ENCODE measurements around the gene ISG15. TPM values are rescaled to one million over a fixed set of nuclear protein-coding genes. Genes with fewer than 3 reads are reported as not detected.

The ISG15 gene
- polyA plus RNA-seq, 1 of the 3 experiments (the other 2 are of a cell fraction), result 28.6 TPM

DNA sequence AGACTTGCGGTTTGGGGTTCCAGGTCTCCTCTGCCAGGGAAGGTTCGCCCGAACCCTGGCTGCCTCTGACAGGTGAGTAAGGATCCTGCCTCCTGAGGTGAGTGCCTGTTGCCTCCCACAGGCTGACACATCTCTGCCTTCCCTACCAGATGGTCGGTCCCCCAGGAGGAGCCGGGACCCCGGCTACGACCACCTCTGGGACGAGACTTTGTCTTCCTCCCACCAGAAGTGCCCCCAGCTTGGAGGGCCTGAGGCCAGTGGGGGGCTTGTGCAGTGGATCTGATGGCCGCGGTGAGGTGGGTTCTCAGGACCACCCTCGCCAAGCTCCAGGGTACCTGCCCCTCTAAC is 39.0 kb upstream of the ISG15 start:
- WGBS (ENCODE audit: low lambda C conversion rate), result 96% methylated on average over 5 of the region's 11 CpGs
- H3F3A ChIP-seq (replicated peaks; ENCODE audit: insufficient read depth), result peaks cover 3% of the 10 kb centered on the region
- no peak overlapping the region for H3K4me3 ChIP-seq (ENCODE audit: low read depth in 2 of 2, low read length in 1 of 2)
- no peaks in the 10 kb centered on the region for H3K79me2 ChIP-seq (ENCODE audit: insufficient read depth)
- TF ChIP-seq ELF1 (IDR thresholded peaks at IDR 0.05) (no peak), YY1 (IDR thresholded peaks at IDR 0.05; ENCODE audit: low read depth) (no peak)
- POLR2A ChIA-PET, result no interaction called here
- peaks cover 0 to 12% of the 10 kb centered on the region in 2 experiments; a peak in 1 of 4 replicates for H3K4me1 ChIP-seq (ENCODE audit: control insufficient read depth in 1 of 2, insufficient read depth in 2 of 2, low read depth in 1 of 2, low read length in 1 of 2)
- H3K4me2 ChIP-seq, result no peak overlapping the region
- CTCF ChIA-PET, result interaction anchor here (1.8 kb wide), 1 partner anchor 10 kb away, joined by 7 read pairs; no protein-coding TSS in a partner anchor
- H4K20me1 ChIP-seq (ENCODE audit: insufficient read depth), result no peaks in the 10 kb centered on the region
- no peak overlapping the region for H3K27ac ChIP-seq (ENCODE audit: low read depth in 2 of 2, low read length in 1 of 2)
- H3K9me3 ChIP-seq, result no peaks in the 10 kb centered on the region
- H3K9me2 ChIP-seq, result no peaks in the 10 kb centered on the region
- no peak overlapping the region for H2AFZ ChIP-seq (ENCODE audit: low read depth)
- no peak for DNase-seq
- no peaks in the 10 kb centered on the region for H3K36me3 ChIP-seq (replicated peaks in 1 of 2; ENCODE audit: control insufficient read depth in 1 of 2, insufficient read depth in 2 of 2, low read length in 1 of 2)
- no peak overlapping the region for H3K9ac ChIP-seq
- H3K27me3 ChIP-seq (ENCODE audit: insufficient read depth), result no peaks in the 10 kb centered on the region

DNA sequence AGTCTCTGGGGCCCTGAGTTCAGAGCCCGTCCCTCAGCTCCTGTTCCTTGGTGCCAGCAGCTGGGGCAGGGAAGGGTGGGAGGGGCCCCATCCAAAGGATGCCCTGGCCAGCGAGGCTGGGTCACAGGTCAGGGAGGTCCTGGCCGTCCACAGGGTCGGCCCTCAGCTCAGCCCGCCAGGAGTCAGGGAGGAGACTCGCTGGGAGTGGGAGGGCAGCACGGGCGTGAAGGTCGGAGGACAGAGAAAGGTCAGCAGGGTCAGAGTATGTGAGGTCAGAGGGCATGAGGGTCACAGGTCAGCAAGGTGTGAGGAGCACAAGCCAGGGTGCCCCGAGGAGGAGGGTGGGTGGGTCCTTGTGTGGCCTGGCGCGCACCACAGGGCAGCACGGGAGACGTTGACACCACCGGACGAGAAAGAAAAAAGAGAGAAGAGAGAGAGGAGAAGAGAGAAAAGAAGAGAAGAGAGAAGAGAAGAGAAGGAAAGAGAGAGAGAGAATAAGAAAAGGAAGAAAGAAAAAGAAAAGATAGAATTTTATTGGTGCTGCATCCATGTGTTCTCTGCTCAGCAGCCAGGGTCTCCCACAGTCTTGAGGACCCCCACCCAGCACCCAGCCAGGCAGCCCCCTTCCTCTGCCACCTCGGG is 38.5 kb upstream of the ISG15 start:
- POLR2A ChIA-PET, result no interaction called here
- Histone ChIP-seq H3K9me3 (no peaks in the 10 kb centered on the region), H3K4me2 (no peak overlapping the region), H3K4me1 (ENCODE audit: control insufficient read depth in 1 of 2, insufficient read depth in 2 of 2, low read depth in 1 of 2, low read length in 1 of 2) (peaks cover 0 to 12% of the 10 kb centered on the region in 2 experiments; a peak in 1 of 4 replicates), H3K9ac (no peak overlapping the region), H3K27ac (ENCODE audit: low read depth in 2 of 2, low read length in 1 of 2) (no peak overlapping the region), H4K20me1 (ENCODE audit: insufficient read depth) (no peaks in the 10 kb centered on the region), H3K79me2 (ENCODE audit: insufficient read depth) (no peaks in the 10 kb centered on the region), H3K36me3 (replicated peaks in 1 of 2; ENCODE audit: control insufficient read depth in 1 of 2, insufficient read depth in 2 of 2, low read length in 1 of 2) (no peaks in the 10 kb centered on the region), H3K9me2 (no peaks in the 10 kb centered on the region), H3F3A (replicated peaks; ENCODE audit: insufficient read depth) (peaks cover 3% of the 10 kb centered on the region), H3K4me3 (ENCODE audit: low read depth in 2 of 2, low read length in 1 of 2) (no peak overlapping the region), H3K27me3 (ENCODE audit: insufficient read depth) (no peaks in the 10 kb centered on the region), H2AFZ (ENCODE audit: low read depth) (no peak overlapping the region)
- no peak for DNase-seq
- CTCF ChIA-PET, result interaction anchor here (1.2 to 2.5 kb wide), 9 partner anchors 7 to 105 kb away, joined by 3 to 24 read pairs (median 5); no protein-coding TSS in a partner anchor
- 88% methylated on average over 13 of the region's 17 CpGs for WGBS (ENCODE audit: low lambda C conversion rate)
- TF ChIP-seq POLR2AphosphoS5 (IDR thresholded peaks at IDR 0.05; ENCODE audit: low read depth, low read length) (no peak), MXI1 (IDR thresholded peaks at IDR 0.05; ENCODE audit: low read depth, low read length) (no peak), SIN3A (IDR thresholded peaks at IDR 0.05; ENCODE audit: borderline replicate concordance, low read depth, low read length) (no peak), FOXM1 (IDR thresholded peaks at IDR 0.05; ENCODE audit: low read depth) (no peak), RFX5 (IDR thresholded peaks at IDR 0.05; ENCODE audit: low read length) (no peak), ELF1 (IDR thresholded peaks at IDR 0.05) (no peak), EP300 (IDR thresholded peaks at IDR 0.05; ENCODE audit: borderline replicate concordance in 1 of 2, low read depth in 1 of 2, low read length in 1 of 2) (no peak), NFIC (IDR thresholded peaks at IDR 0.05; ENCODE audit: borderline replicate concordance) (no peak), RXRA (IDR thresholded peaks at IDR 0.05; ENCODE audit: borderline replicate concordance, low read depth) (no peak), GATA2 (CRISPR knock-in tag; IDR thresholded peaks at IDR 0.05) (no peak), TEAD4 (IDR thresholded peaks at IDR 0.05; ENCODE audit: borderline replicate concordance, insufficient read depth) (no peak), RAD21 (IDR thresholded peaks at IDR 0.05; ENCODE audit: low read length) (no peak), TAF1 (IDR thresholded peaks at IDR 0.05; ENCODE audit: borderline replicate concordance, low read depth, low read length) (no peak)
- TF ChIP-seq, protein P1, sequence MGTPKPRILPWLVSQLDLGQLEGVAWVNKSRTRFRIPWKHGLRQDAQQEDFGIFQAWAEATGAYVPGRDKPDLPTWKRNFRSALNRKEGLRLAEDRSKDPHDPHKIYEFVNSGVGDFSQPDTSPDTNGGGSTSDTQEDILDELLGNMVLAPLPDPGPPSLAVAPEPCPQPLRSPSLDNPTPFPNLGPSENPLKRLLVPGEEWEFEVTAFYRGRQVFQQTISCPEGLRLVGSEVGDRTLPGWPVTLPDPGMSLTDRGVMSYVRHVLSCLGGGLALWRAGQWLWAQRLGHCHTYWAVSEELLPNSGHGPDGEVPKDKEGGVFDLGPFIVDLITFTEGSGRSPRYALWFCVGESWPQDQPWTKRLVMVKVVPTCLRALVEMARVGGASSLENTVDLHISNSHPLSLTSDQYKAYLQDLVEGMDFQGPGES (IDR thresholded peaks at IDR 0.05; ENCODE audit: low read depth, low read length), result no peak
- TF ChIP-seq, protein P2, sequence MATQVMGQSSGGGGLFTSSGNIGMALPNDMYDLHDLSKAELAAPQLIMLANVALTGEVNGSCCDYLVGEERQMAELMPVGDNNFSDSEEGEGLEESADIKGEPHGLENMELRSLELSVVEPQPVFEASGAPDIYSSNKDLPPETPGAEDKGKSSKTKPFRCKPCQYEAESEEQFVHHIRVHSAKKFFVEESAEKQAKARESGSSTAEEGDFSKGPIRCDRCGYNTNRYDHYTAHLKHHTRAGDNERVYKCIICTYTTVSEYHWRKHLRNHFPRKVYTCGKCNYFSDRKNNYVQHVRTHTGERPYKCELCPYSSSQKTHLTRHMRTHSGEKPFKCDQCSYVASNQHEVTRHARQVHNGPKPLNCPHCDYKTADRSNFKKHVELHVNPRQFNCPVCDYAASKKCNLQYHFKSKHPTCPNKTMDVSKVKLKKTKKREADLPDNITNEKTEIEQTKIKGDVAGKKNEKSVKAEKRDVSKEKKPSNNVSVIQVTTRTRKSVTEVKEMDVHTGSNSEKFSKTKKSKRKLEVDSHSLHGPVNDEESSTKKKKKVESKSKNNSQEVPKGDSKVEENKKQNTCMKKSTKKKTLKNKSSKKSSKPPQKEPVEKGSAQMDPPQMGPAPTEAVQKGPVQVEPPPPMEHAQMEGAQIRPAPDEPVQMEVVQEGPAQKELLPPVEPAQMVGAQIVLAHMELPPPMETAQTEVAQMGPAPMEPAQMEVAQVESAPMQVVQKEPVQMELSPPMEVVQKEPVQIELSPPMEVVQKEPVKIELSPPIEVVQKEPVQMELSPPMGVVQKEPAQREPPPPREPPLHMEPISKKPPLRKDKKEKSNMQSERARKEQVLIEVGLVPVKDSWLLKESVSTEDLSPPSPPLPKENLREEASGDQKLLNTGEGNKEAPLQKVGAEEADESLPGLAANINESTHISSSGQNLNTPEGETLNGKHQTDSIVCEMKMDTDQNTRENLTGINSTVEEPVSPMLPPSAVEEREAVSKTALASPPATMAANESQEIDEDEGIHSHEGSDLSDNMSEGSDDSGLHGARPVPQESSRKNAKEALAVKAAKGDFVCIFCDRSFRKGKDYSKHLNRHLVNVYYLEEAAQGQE (IDR thresholded peaks at IDR 0.05; ENCODE audit: low read depth, low read length), result no peak
- TF ChIP-seq, protein P3, sequence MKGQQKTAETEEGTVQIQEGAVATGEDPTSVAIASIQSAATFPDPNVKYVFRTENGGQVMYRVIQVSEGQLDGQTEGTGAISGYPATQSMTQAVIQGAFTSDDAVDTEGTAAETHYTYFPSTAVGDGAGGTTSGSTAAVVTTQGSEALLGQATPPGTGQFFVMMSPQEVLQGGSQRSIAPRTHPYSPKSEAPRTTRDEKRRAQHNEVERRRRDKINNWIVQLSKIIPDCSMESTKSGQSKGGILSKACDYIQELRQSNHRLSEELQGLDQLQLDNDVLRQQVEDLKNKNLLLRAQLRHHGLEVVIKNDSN (IDR thresholded peaks at IDR 0.05; ENCODE audit: borderline replicate concordance, low read depth), result no peak
- TF ChIP-seq, protein P4, sequence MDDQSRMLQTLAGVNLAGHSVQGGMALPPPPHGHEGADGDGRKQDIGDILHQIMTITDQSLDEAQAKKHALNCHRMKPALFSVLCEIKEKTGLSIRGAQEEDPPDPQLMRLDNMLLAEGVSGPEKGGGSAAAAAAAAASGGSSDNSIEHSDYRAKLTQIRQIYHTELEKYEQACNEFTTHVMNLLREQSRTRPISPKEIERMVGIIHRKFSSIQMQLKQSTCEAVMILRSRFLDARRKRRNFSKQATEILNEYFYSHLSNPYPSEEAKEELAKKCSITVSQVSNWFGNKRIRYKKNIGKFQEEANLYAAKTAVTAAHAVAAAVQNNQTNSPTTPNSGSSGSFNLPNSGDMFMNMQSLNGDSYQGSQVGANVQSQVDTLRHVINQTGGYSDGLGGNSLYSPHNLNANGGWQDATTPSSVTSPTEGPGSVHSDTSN (IDR thresholded peaks at IDR 0.05), result no peak
- TF ChIP-seq, protein P5, sequence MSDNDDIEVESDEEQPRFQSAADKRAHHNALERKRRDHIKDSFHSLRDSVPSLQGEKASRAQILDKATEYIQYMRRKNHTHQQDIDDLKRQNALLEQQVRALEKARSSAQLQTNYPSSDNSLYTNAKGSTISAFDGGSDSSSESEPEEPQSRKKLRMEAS (IDR thresholded peaks at IDR 0.05; ENCODE audit: low read depth), result no peak
